GM10266 (cell line): ENCODE data around the gene PARP3.
"Not testable (repeated sequence)": the region's sequence is repeated elsewhere in the genome, so short reads cannot be mapped to it uniquely, and the experiment has no call there.

Experiments used
- DNase-seq: peaks from one replicate; pipeline ENCODE4 v3.0.0; 2012; ENCODE audit errors: extremely low spot score
- CTCF ChIP-seq: IDR thresholded peaks from 2 replicates; pipeline ENCODE4 v1.5.1; 2012; ENCODE audit warnings: mild to moderate bottlenecking, low read depth; ENCODE audit not compliant: control insufficient read depth, insufficient read depth; ENCODE audit errors: missing control alignments

Gene PARP3

GRCh38 chr3:51941798-51942602, at the start of gene PARP3, which contains the start of gene RRP9:
Gene PARP3, plus strand, starts transcription at chr3:51942363. Its CDS starts 993 bp downstream, at chr3:51943356.
Gene RRP9, minus strand, starts transcription at chr3:51941904. Its CDS starts 37 bp downstream, at chr3:51941867.
- peak; percentile 98 for DNase-seq
- peak; percentile 98 for TF ChIP-seq CTCF

GRCh38 chr3:51894391-51894790, 47.8 kb upstream of the PARP3 start:
- TF ChIP-seq CTCF, result no peak
- DNase-seq, result no peak

GRCh38 chr3:51894939-51895338, 47.2 kb upstream of the PARP3 start:
- no peak for DNase-seq
- TF ChIP-seq CTCF, result no peak

- DNase-seq, result no peak
- TF ChIP-seq CTCF, result no peak
These were observed 45.4 kb upstream of the PARP3 start for GRCh38 chr3:51896607-51897305.

- DNase-seq, result no peak
These were observed 44.8 kb upstream of the PARP3 start for GRCh38 chr3:51897391-51897790.

GRCh38 chr3:51900043-51900442, 42.1 kb upstream of the PARP3 start:
- DNase-seq, result not testable (repeated sequence)

More at GRCh38 chr3:51897391-51897790, 44.8 kb upstream of the PARP3 start:
- no peak for TF ChIP-seq CTCF

GRCh38 chr3:51902361-51902760, 39.8 kb upstream of the PARP3 start:
- not testable (repeated sequence) for DNase-seq
